ENCODE results near the gene GPR132.

GPR132 gene

GRCh38 chr14:105010106-105010505, 55.1 kb downstream of the GPR132 start:
- TF ChIP-seq CTCF (IDR thresholded peaks at IDR 0.05; ENCODE audit: low read length, missing control alignments): no peak
- no peak for DNase-seq (ENCODE audit: low read depth)
- no peak overlapping the region for H3K4me3 ChIP-seq (replicated peaks; ENCODE audit: low read depth, low read length)

- H3K4me3 ChIP-seq (replicated peaks; ENCODE audit: low read depth, low read length): no peak overlapping the region
- TF ChIP-seq CTCF (IDR thresholded peaks at IDR 0.05; ENCODE audit: low read length, missing control alignments): no peak
- DNase-seq (ENCODE audit: low read depth): no peak
Observed at GRCh38 chr14:105007593-105008264, 57.5 kb downstream of the GPR132 start.

GRCh38 chr14:105006831-105007592, 58.2 kb downstream of the GPR132 start:
- H3K4me3 ChIP-seq (replicated peaks; ENCODE audit: low read depth, low read length): no peak overlapping the region
- TF ChIP-seq CTCF (IDR thresholded peaks at IDR 0.05; ENCODE audit: low read length, missing control alignments): no peak

GRCh38 chr14:105005929-105006830, 59.0 kb downstream of the GPR132 start:
- DNase-seq (ENCODE audit: low read depth): no peak

More at GRCh38 chr14:105006831-105007592, 58.2 kb downstream of the GPR132 start:
- DNase-seq (ENCODE audit: low read depth): no peak

GRCh38 chr14:105005329-105005928, 59.8 kb downstream of the GPR132 start:
- TF ChIP-seq CTCF (IDR thresholded peaks at IDR 0.05; ENCODE audit: low read length, missing control alignments): no peak
- DNase-seq (ENCODE audit: low read depth): no peak
- H3K4me3 ChIP-seq (replicated peaks; ENCODE audit: low read depth, low read length): no peak overlapping the region

More at GRCh38 chr14:105005929-105006830, 59.0 kb downstream of the GPR132 start:
- no peak overlapping the region for H3K4me3 ChIP-seq (replicated peaks; ENCODE audit: low read depth, low read length)
- TF ChIP-seq CTCF (IDR thresholded peaks at IDR 0.05; ENCODE audit: low read length, missing control alignments): no peak
